ENCODE results near the gene CA10.

- TF ChIP-seq CTCF (conservative IDR thresholded peaks at IDR 0.05; ENCODE audit: low read length) (no peak), EZH2phosphoT487 (IDR thresholded peaks at IDR 0.05; ENCODE audit: borderline replicate concordance) (no peak)
These were observed 423.5 kb downstream of the CA10 start for GRCh38 chr17:51734976-51735375.
